ENCODE results near the gene SYCE1L. TPM values are rescaled to one million over a fixed set of nuclear protein-coding genes. Genes with fewer than 3 reads are reported as not detected.

SYCE1L gene
- total RNA-seq, 4 donors from 2014 or later = 0.79 to 3.7 (median 2.2) TPM

GRCh38 chr16:77246150-77246549 is 46.9 kb downstream of the SYCE1L start:
- TF ChIP-seq POLR2A (IDR thresholded peaks at IDR 0.05) = no peak
- no peak for TF ChIP-seq CTCF (IDR thresholded peaks at IDR 0.05)
- no peak for DNase-seq (ENCODE audit: low spot score in 2 of 2)
- 76 to 90% methylated on average over 2 of the region's 2 CpGs for WGBS, 2 donors
- intact Hi-C loops (cut with DNase I; ENCODE audit: low total_unique reads) = no loop called here
- no peak overlapping the region for H3K4me3 ChIP-seq (ENCODE audit: low read depth, poor library complexity, severe bottlenecking)

- H3K4me3 ChIP-seq (ENCODE audit: low read depth, poor library complexity, severe bottlenecking) = no peak overlapping the region
- TF ChIP-seq CTCF (IDR thresholded peaks at IDR 0.05) (no peak), POLR2A (IDR thresholded peaks at IDR 0.05) (no peak)
- WGBS, 2 donors = 61 to 64% methylated on average over 4 of the region's 4 CpGs
- no peak for DNase-seq (ENCODE audit: low spot score in 2 of 2)
- intact Hi-C loops (cut with DNase I; ENCODE audit: low total_unique reads) = no loop called here
These were observed 51.2 kb downstream of the SYCE1L start for GRCh38 chr16:77250400-77250799.

Other genes with a start within 250 kb of the SYCE1L start
- gene MON1B, start 8.2 kb upstream of the SYCE1L start, total RNA-seq = 10 to 100 TPM; 13.9 to 22.9 (median 18.8) TPM
- 1 to 10 TPM in 1 of 4 donors, under 1 TPM in 1, not detected in 2; 0.71 to 1.0 TPM for gene ADAMTS18, start 235.6 kb downstream of the SYCE1L start, total RNA-seq